WERI-Rb-1 (cell line): Measurements from ENCODE around the gene CDK5RAP2.
"Not testable (repeated sequence)": the region's sequence is repeated elsewhere in the genome, so short reads cannot be mapped to it uniquely, and the experiment has no call there.

ENCODE experiments used
- DNase-seq: peaks from one replicate; pipeline ENCODE4 v3.0.0-alpha.2; 2020
- H3K27ac ChIP-seq: fragments of 250-450 bp; sonication (Bioruptor Pico); 2 replicates; pipeline ENCODE4 v1.5.1; 2020; ENCODE audit warnings: mild to moderate bottlenecking, moderate library complexity
- H3K27me3 ChIP-seq: fragments of 250-450 bp; sonication (Bioruptor Pico); 2 replicates; pipeline ENCODE4 v1.5.1; 2021; ENCODE audit warnings: mild to moderate bottlenecking, low read depth, moderate library complexity; ENCODE audit not compliant: insufficient read depth, severe bottlenecking
- H3K36me3 ChIP-seq: fragments of 250-450 bp; sonication (Bioruptor Pico); 2 replicates; pipeline ENCODE4 v1.5.1; 2020; ENCODE audit warnings: mild to moderate bottlenecking, moderate library complexity
- H3K4me3 ChIP-seq: 2 replicates; pipeline ENCODE4 v1.5.1; 2011; ENCODE audit warnings: low read depth, mild to moderate bottlenecking, control low read depth, low read length
- H3K9me3 ChIP-seq: fragments of 250-450 bp; sonication (Bioruptor Pico); 2 replicates; pipeline ENCODE4 v1.5.1; 2021; ENCODE audit warnings: mild to moderate bottlenecking, moderate library complexity; ENCODE audit not compliant: severe bottlenecking
- CTCF ChIP-seq: IDR thresholded peaks from 2 replicates; pipeline ENCODE4 v1.5.1; 2011; ENCODE audit warnings: low read depth, mild to moderate bottlenecking, control low read depth, inconsistent platforms, low read length

The CDK5RAP2 gene

GRCh38 chr9:120580051-120580896, at the start of gene CDK5RAP2:
CDK5RAP2 (minus strand) TSS chr9:120580167; CDS start chr9:120579978, 189 bp downstream.
- peaks cover 3% of the 10 kb centered on the region for H3K9me3 ChIP-seq
- H3K4me3 ChIP-seq: peak within 1 kb of the TSS; percentile 92
- no peak for TF ChIP-seq CTCF
- H3K36me3 ChIP-seq: peaks cover 17% of the 10 kb centered on the region
- no peaks in the 10 kb centered on the region for H3K27me3 ChIP-seq
- H3K27ac ChIP-seq: peak within 1 kb of the TSS; percentile 89
- DNase-seq: peak; percentile 98

- H3K9me3 ChIP-seq, H3K27ac ChIP-seq, H3K36me3 ChIP-seq, H3K4me3 ChIP-seq, H3K27me3 ChIP-seq, DNase-seq: not testable (repeated sequence)
Measured at GRCh38 chr9:120628925-120629497, 49.0 kb upstream of the CDK5RAP2 start.

GRCh38 chr9:120628207-120628924, 48.4 kb upstream of the CDK5RAP2 start:
- Histone ChIP-seq H3K27ac (no peak overlapping the region), H3K36me3 (no peaks in the 10 kb centered on the region), H3K27me3 (no peaks in the 10 kb centered on the region), H3K9me3 (peaks cover 2% of the 10 kb centered on the region), H3K4me3 (no peak overlapping the region)
- TF ChIP-seq CTCF: no peak
- DNase-seq: no peak

- TF ChIP-seq CTCF: no peak
- H3K27me3 ChIP-seq: no peaks in the 10 kb centered on the region
- DNase-seq: no peak
- H3K36me3 ChIP-seq: no peaks in the 10 kb centered on the region
- no peak overlapping the region for H3K27ac ChIP-seq
- no peak overlapping the region for H3K4me3 ChIP-seq
- H3K9me3 ChIP-seq: no peaks in the 10 kb centered on the region
Measured at GRCh38 chr9:120627073-120627472, 47.1 kb upstream of the CDK5RAP2 start.

- no peak for DNase-seq
- Histone ChIP-seq H3K4me3 (no peak overlapping the region), H3K9me3 (no peaks in the 10 kb centered on the region), H3K27me3 (no peaks in the 10 kb centered on the region), H3K27ac (no peak overlapping the region), H3K36me3 (no peaks in the 10 kb centered on the region)
- no peak for TF ChIP-seq CTCF
Measured at GRCh38 chr9:120626512-120626911, 46.5 kb upstream of the CDK5RAP2 start.

- no peak for DNase-seq
- no peak overlapping the region for H3K4me3 ChIP-seq
- TF ChIP-seq CTCF: no peak
- no peak overlapping the region for H3K27ac ChIP-seq
- H3K36me3 ChIP-seq: no peaks in the 10 kb centered on the region
- H3K27me3 ChIP-seq: no peaks in the 10 kb centered on the region
- H3K9me3 ChIP-seq: no peaks in the 10 kb centered on the region
Measured at GRCh38 chr9:120625222-120625621, 45.3 kb upstream of the CDK5RAP2 start.
